ENCODE measurements around the gene SIRPD. TPM values are rescaled to one million over a fixed set of nuclear protein-coding genes. Genes with fewer than 3 reads are reported as not detected.

Gene SIRPD
- total RNA-seq, 1 donor from 2014 or later: not detected

GRCh38 chr20:1489764-1490436 is 67.6 kb downstream of the SIRPD start:
- H3K27ac ChIP-seq (ENCODE audit: low read depth, low read length): peak overlapping the region; percentile 26
- no peaks in the 10 kb centered on the region for H3K9me3 ChIP-seq (ENCODE audit: control insufficient read depth in 3 of 3, low read length in 3 of 3)
- H3K9ac ChIP-seq (ENCODE audit: low read depth in 1 of 3, low read length in 3 of 3): no peak overlapping the region
- no peaks in the 10 kb centered on the region for H3K36me3 ChIP-seq (ENCODE audit: control insufficient read depth in 3 of 3, insufficient read depth in 3 of 3, low read length in 3 of 3)
- H3K4me1 ChIP-seq (ENCODE audit: control insufficient read depth in 3 of 3, insufficient read depth in 3 of 3, low read length in 3 of 3): peaks cover 0 to 3% (median 0%) of the 10 kb centered on the region in 3 donors
- H3K4me3 ChIP-seq (ENCODE audit: low read length in 3 of 3): no peak overlapping the region
- H3K27me3 ChIP-seq (ENCODE audit: control insufficient read depth in 3 of 3, insufficient read depth in 3 of 3, low read length in 3 of 3): no peaks in the 10 kb centered on the region

- Histone ChIP-seq H3K4me1 (ENCODE audit: control insufficient read depth in 3 of 3, insufficient read depth in 3 of 3, low read length in 3 of 3) (peaks cover 0 to 3% (median 0%) of the 10 kb centered on the region in 3 donors), H3K4me3 (ENCODE audit: low read length in 3 of 3) (no peak overlapping the region), H3K36me3 (ENCODE audit: control insufficient read depth in 3 of 3, insufficient read depth in 3 of 3, low read length in 3 of 3) (no peaks in the 10 kb centered on the region), H3K27ac (ENCODE audit: low read depth, low read length) (no peak overlapping the region), H3K27me3 (ENCODE audit: control insufficient read depth in 3 of 3, insufficient read depth in 3 of 3, low read length in 3 of 3) (no peaks in the 10 kb centered on the region), H3K9me3 (ENCODE audit: control insufficient read depth in 3 of 3, low read length in 3 of 3) (no peaks in the 10 kb centered on the region), H3K9ac (ENCODE audit: low read depth in 1 of 3, low read length in 3 of 3) (no peak overlapping the region)
Observed at GRCh38 chr20:1489325-1489724, 68.2 kb downstream of the SIRPD start.

- Histone ChIP-seq H3K36me3 (ENCODE audit: control insufficient read depth in 3 of 3, insufficient read depth in 3 of 3, low read length in 3 of 3) (no peaks in the 10 kb centered on the region), H3K4me1 (ENCODE audit: control insufficient read depth in 3 of 3, insufficient read depth in 3 of 3, low read length in 3 of 3) (peaks cover 0 to 3% (median 0%) of the 10 kb centered on the region in 3 donors), H3K27me3 (ENCODE audit: control insufficient read depth in 3 of 3, insufficient read depth in 3 of 3, low read length in 3 of 3) (no peaks in the 10 kb centered on the region), H3K9me3 (ENCODE audit: control insufficient read depth in 3 of 3, low read length in 3 of 3) (no peaks in the 10 kb centered on the region), H3K4me3 (ENCODE audit: low read length in 3 of 3) (no peak overlapping the region), H3K9ac (ENCODE audit: low read depth in 1 of 3, low read length in 3 of 3) (no peak overlapping the region), H3K27ac (ENCODE audit: low read depth, low read length) (no peak overlapping the region)
Observed at GRCh38 chr20:1486566-1486965, 70.9 kb downstream of the SIRPD start.

GRCh38 chr20:1484438-1485116 is 72.9 kb downstream of the SIRPD start:
- Histone ChIP-seq H3K4me3 (ENCODE audit: low read length in 3 of 3) (no peak overlapping the region), H3K4me1 (ENCODE audit: control insufficient read depth in 3 of 3, insufficient read depth in 3 of 3, low read length in 3 of 3) (no peaks in the 10 kb centered on the region), H3K9me3 (ENCODE audit: control insufficient read depth in 3 of 3, low read length in 3 of 3) (no peaks in the 10 kb centered on the region), H3K36me3 (ENCODE audit: control insufficient read depth in 3 of 3, insufficient read depth in 3 of 3, low read length in 3 of 3) (no peaks in the 10 kb centered on the region), H3K27ac (ENCODE audit: low read depth, low read length) (no peak overlapping the region), H3K27me3 (ENCODE audit: control insufficient read depth in 3 of 3, insufficient read depth in 3 of 3, low read length in 3 of 3) (peaks cover 0 to 2% (median 0%) of the 10 kb centered on the region in 3 donors), H3K9ac (ENCODE audit: low read depth in 1 of 3, low read length in 3 of 3) (no peak overlapping the region)

Small RNA genes within 50 kb of the gene (small RNA-seq; reads per million reads assigned to genes)
- gene RNU6-917P: not detected

Other genes starting within 250 kb of the SIRPD start
- gene SDCBP2, start 228.6 kb downstream of the SIRPD start, total RNA-seq: 1.6 TPM
- 56.4 TPM for gene FKBP1A, start 164.7 kb downstream of the SIRPD start, total RNA-seq
- gene NSFL1C, start 90.9 kb downstream of the SIRPD start, total RNA-seq: 28.7 TPM
- gene SIRPB2, start 66.3 kb downstream of the SIRPD start, total RNA-seq: 1.6 TPM
- 3.7 TPM for gene SIRPB1, start 62.3 kb upstream of the SIRPD start, total RNA-seq
- under 0.01 TPM for gene SIRPG, start 100.1 kb upstream of the SIRPD start, total RNA-seq